Measurements from ENCODE around the gene GNG5.
"Not testable (repeated sequence)": the region's sequence is repeated elsewhere in the genome, so short reads cannot be mapped to it uniquely, and the experiment has no call there.

GNG5 gene

GRCh38 chr1:84506002-84506728 is at the start of gene GNG5, which contains the start of gene SPATA1:
Gene GNG5 (minus strand): TSS chr1:84506581. CDS start chr1:84506091, 490 bp downstream.
Gene SPATA1 (plus strand): TSS chr1:84506386. CDS start chr1:84516360, 9,974 bp downstream.
- DNase-seq = peak; percentile 99

DNA sequence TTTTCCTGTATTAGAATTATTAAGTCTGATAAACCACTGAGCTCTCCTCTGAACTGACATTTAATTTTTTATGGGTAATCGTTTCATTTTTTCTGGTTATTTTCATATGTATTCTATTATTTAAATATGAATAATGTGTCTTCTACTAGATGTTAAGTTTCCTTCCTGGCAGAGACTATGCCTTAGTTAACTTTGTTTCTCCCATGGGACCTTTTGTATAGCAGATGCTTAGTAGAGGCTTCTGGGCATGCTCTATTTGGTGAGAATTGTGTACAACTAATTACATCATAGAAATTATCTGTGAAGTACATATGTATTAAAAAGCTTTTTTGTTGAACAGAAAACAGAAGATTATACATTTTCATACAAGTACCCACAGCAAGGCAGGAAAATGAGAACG is 44.4 kb upstream of the GNG5 start:
- no peak for DNase-seq

GRCh38 chr1:84541679-84542078 is 35.3 kb upstream of the GNG5 start:
- DNase-seq = no peak

GRCh38 chr1:84540759-84541158 is 34.4 kb upstream of the GNG5 start:
- no peak for DNase-seq

GRCh38 chr1:84539972-84540371 is 33.6 kb upstream of the GNG5 start:
- DNase-seq = no peak

GRCh38 chr1:84538599-84538998 is 32.2 kb upstream of the GNG5 start:
- no peak for DNase-seq

DNA sequence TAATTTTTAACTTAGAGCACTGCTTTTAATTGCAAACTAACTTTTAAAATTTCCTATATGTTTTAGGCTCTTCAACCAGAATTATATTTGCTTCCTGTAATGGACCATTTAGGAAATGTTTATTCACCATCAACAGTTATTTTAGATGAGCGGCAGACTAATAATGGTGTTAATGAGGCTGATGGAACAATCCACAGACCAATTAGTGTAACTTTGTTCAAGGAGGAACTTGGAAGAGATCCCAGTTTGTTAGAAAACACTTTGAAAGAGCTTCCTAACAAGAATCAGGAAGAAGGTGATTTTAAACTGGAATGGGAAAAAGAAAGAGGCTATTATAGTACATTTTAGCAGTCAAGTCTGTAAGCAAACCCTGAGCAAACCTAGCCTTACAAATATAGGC is 19.4 kb upstream of the GNG5 start:
- DNase-seq = no peak

DNA sequence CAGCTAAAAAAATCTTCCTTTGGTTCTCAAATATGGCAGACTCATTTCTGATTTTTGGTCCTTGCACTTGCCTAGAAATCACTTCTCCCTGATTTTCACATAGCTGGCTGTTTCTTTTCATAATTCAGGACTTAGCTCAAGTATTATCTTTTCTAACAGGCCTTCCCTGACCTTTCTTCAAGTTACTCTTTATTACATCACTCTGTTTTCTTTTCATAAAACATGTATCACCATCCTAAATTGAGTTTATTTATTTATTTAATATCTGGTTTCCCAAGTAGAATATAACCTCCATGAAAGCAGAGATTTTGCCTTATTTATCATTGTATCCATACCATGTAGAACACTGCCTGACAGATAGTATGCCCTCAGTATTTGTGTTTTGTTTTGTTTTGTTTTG is 18.2 kb upstream of the GNG5 start:
- DNase-seq = no peak

DNA sequence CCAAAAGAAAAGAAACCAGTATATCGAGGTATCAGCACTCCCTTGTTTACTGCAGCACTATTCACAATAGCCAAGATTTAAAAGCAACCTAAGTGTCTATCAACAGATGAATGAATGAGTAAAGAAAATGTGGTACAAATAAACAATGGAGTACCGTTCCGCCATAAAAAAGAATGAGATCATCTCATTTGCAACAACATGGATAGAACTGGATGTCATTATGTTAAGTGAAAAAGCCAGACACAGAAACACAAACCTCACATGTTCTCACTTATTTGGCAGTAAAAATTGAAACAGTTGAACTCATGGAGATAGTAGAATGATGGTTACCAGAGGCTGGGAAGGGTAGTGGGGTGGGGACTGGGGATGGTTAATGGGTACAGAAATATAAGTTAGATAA is 4.3 kb upstream of the GNG5 start:
- no peak for DNase-seq

DNA sequence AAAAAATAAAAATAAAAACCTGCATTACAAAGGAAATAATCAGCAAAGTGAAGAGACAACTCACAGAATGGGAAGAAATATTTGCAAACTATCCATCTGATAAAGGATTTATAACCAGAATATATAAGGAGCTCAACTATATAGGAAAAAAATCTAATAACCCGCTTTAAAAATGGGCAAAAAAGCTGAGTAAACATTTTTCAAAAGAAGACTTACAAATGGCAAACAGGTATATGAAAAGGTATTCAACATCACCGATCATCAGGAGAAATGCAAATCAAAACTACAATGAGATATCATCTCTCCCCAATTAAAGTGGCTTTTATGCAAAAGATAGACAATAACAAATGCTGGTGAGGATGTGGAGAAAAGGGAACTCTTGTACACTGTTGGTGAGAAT is 3.8 kb upstream of the GNG5 start:
- DNase-seq = no peak

DNA sequence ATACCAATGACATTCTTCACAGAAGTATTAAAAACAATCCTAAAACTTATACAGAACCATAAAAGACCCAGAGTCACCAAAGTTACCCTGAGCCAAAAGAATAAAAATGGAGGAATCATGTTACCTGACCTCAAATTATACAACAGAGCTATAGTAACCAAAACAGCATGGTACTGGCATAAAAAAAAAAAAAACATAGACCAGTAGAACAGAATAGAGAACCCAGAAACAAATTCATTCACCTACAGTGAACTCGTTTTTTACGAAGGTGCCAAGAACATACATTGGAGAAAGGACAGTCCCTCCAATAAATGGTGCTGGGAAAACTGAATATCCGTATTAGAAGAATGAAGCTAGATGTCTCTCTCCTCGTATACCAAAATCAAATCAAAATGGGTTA is 2.6 kb upstream of the GNG5 start:
- no peak for DNase-seq

DNA sequence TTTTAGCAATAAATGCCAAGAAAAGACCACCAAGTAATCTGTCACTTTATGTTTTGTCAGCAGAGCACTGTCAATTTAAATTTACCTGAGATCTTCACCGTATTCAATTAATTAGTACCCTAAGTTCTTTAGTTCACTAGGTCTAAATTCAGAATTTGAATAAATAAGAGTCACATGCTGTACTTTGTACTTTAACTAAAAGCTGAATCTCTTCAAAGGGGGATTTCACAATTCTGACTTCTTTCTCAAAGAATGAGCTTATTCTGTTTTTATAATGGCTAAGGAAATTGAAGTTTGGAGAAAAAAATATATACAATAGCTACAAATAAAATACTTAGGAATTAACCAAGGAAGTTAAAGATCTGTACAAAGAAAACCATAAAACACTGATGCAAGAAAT is 2.1 kb upstream of the GNG5 start:
- no peak for DNase-seq

- DNase-seq = not testable (repeated sequence)
Observed at GRCh38 chr1:84507887-84508286, 1.5 kb upstream of the GNG5 start.

- no peak for DNase-seq
Observed at GRCh38 chr1:84506729-84507453, 510 bp upstream of the GNG5 start.

- no peak for DNase-seq
Observed at GRCh38 chr1:84505493-84506001, 834 bp downstream of the GNG5 start.

GRCh38 chr1:84504580-84505492 is 1.5 kb downstream of the GNG5 start:
- DNase-seq = no peak

DNA sequence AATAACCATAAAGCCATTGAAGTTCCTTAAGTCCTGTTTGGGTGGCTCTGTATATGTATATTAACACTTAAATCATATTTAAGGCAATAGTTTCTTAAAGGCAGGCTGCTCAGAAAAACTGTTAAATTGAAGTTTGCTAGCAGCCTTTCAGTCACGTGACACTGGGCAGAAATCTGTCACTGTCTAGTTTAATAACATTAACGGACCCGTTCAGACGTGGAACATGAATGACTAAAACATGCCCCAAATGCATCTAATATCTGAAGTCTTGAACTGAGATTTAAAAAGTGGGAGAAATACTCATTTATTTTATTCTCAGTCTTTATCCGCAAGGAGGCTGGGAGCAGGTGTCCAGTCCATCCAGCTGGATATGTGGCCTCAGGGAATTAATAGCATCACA is 3.5 kb downstream of the GNG5 start:
- no peak for DNase-seq

- no peak for DNase-seq
Observed at GRCh38 chr1:84497631-84498275, 8.6 kb downstream of the GNG5 start.

- DNase-seq = no peak
Observed at GRCh38 chr1:84496498-84496897, 9.9 kb downstream of the GNG5 start.

GRCh38 chr1:84493747-84494146 is 12.6 kb downstream of the GNG5 start:
- no peak for DNase-seq

DNA sequence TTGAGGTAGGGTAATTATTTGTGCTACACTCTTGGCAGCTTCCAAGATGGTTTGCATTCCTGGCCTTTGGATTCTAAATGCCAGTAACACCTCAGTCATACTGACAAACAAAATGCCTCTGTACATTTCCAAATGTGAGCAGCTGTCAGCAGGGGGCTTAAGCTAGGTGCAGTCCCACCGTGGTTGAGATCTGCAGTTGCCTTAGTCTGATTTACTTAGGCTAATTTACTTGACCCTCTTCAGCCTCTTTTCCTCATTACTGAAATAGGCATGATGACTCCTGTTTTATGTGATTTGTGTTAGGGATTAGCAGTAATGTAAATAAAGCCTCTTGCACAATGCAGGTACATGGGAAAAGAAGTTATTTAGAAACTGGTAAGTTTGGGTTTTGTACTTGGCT is 13.7 kb downstream of the GNG5 start:
- DNase-seq = no peak

DNA sequence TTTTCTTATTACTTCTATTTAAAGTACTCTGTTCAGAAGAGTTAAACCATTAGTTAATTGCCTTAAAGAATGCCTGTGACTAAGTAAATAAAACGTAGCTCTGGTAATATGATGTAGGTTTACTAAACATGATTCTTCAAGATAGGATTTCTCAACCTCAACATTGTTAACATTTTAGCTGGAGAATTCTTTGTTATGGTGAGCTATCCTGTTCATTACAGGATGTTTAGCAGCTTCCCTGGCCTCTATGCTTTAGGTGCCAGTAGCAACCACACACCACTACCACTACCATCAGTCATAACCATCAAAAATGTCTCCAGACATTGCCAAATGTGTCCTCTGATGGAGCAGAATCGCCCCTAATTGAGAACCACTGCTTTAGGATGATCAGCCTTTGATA is 16.6 kb downstream of the GNG5 start:
- no peak for DNase-seq

GRCh38 chr1:84488107-84488506 is 18.3 kb downstream of the GNG5 start:
- no peak for DNase-seq

Data from activated CD4-positive, alpha-beta T cell treated with anti-CD3 and anti-CD28 coated beads for 48 hours (primary cell).